ENCODE measurements around the gene TMIGD1.

- TF ChIP-seq, protein P1, sequence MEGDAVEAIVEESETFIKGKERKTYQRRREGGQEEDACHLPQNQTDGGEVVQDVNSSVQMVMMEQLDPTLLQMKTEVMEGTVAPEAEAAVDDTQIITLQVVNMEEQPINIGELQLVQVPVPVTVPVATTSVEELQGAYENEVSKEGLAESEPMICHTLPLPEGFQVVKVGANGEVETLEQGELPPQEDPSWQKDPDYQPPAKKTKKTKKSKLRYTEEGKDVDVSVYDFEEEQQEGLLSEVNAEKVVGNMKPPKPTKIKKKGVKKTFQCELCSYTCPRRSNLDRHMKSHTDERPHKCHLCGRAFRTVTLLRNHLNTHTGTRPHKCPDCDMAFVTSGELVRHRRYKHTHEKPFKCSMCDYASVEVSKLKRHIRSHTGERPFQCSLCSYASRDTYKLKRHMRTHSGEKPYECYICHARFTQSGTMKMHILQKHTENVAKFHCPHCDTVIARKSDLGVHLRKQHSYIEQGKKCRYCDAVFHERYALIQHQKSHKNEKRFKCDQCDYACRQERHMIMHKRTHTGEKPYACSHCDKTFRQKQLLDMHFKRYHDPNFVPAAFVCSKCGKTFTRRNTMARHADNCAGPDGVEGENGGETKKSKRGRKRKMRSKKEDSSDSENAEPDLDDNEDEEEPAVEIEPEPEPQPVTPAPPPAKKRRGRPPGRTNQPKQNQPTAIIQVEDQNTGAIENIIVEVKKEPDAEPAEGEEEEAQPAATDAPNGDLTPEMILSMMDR (IDR thresholded peaks at IDR 0.05): no peak
- no peak for TF ChIP-seq POLR2A (IDR thresholded peaks at IDR 0.05)
These were observed 7.9 kb upstream of the TMIGD1 start for GRCh38 chr17:30341703-30342249.

Measured in thyroid gland (tissue), 4 donors.